SW480 (cell line): Measurements from ENCODE around the gene EPHA4.

ENCODE experiments used
- DNase-seq: peaks from one replicate; pipeline ENCODE4 v3.0.0-alpha.2; 2016; ENCODE audit warnings: low spot score

Gene EPHA4

GRCh38 chr2:221571551-221572218, 419 bp downstream of the EPHA4 start:
- peak; percentile 14 for DNase-seq

DNA sequence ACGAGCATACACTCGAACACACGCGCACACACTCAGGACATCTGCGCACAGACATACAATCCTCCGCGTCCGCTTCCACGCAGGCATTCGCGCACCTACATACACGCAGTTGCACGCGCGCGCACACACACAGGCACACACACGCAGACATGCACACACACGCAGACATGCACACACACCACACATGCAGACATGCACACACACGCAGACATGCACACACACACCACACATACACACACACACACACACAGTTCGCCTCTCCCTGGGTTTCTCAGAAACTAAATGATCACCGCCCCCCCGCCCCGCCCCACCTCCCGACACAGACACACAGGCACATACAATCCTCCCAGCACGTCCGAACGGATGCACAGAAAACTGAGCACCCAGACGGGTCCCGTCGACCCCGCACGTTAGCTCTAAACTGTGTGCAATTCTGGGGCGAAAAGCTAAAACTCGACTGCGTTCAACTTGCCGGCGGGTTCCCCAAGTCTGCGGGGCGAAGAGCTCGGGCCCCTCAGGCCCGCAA, 1.0 kb downstream of the EPHA4 start:
- DNase-seq = peak; percentile 14

DNA sequence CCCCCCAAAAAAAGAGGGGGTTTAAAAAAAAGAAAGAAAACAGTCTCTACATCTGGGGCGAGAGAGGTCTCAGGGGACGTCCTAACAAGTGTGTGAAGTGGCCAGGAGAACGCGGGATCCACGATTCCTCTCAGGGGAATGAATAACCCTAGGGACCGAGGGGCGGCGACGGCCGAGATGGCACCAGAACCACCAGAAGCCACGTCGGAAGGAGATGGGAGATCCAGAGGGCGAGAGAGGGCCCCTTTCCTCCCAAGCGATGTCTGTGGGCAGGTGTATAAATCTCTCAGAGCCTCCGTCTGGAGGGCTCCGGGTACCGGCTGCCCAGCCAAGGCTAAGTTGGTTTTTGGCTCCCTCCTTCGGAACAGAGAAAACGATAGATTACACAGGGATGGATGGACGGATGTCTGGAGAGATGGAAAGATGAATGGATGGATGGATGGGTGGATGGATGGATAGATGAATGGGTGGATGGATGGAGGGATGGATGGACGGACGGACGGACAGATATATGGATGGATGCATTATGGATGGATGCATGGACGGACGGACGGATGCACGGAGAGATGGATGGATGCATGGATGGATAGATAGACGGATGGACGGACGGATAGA, 1.7 kb downstream of the EPHA4 start:
- DNase-seq = no peak

- DNase-seq = no peak
Observed at GRCh38 chr2:221569871-221570270, 2.2 kb downstream of the EPHA4 start.

GRCh38 chr2:221569425-221569845, 2.7 kb downstream of the EPHA4 start:
- DNase-seq = no peak

DNA sequence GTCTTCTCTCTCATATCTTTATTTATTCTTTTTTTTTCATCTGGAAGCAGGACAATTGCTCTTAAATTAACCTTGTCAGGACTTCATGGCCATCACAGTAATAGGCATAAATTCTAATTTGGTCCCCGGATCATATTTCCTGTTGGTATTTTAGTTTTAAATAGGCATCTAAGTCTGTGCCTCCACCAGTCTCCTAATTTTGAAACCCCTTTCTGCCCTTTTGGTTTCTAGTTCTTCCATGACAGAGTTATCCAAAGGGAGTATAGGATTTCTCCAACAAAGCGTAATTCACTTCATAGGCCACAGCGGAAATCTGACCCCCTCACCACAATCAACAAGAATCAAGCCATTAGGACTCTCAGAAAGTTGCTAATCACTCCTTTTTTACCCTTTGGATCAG, 3.8 kb downstream of the EPHA4 start:
- no peak for DNase-seq

DNA sequence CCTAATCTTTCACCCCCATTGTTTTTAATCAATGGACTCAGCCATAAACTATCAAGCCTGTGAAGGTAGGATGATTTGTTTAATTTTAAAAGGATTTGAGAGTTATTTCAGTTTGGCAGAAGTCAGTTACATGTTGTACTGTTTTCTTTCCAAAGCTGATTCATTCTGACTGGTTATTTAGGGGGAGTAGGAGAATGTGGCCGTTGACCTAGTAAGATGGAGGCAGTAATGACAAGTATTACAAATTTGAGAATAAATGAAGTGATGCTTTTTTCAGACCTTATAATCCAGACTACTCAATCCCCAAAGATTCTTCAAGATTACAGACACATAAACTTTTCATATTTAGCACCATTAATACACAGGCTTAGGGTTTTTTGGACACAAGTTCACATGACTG, 4.3 kb downstream of the EPHA4 start:
- no peak for DNase-seq

GRCh38 chr2:221567231-221567760, 4.8 kb downstream of the EPHA4 start:
- no peak for DNase-seq

- no peak for DNase-seq
Observed at GRCh38 chr2:221563270-221563985, 8.7 kb downstream of the EPHA4 start.

DNA sequence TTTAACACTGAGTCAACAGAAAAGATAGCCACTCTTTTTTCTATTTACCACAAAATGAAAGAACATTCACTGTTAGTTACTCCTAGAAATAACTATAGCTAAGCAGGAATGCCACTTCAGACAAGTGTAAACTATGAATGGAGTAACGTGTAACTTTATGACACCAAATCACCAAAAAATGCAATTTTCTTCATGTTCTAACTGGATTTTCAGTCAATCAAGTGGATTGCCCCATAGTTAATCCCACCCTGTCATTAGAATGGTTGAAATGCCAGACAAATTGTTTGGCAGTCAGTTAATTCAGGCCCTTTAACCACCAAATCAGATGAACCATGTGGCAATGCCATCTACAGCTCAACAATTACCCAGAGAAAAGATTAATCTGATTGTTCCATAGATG, 9.9 kb downstream of the EPHA4 start:
- no peak for DNase-seq

DNA sequence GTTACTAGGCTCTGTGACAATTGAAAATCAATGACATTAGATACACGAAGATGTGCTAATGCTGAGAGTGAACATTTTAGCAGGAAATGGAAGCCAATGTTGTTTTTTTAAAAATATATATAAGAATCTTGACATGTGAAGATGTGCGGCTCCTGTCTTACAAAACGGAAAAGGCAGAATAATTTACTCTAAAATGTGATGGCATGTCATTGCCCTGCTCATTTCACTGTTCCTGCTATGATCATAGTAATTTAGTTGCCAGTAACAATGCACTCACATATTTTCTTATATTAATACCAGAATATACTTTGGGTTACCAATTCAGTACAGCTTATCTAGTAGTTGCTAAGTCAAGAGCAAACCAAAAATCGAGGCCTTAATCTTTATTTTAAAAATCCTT, 10.3 kb downstream of the EPHA4 start:
- no peak for DNase-seq

DNA sequence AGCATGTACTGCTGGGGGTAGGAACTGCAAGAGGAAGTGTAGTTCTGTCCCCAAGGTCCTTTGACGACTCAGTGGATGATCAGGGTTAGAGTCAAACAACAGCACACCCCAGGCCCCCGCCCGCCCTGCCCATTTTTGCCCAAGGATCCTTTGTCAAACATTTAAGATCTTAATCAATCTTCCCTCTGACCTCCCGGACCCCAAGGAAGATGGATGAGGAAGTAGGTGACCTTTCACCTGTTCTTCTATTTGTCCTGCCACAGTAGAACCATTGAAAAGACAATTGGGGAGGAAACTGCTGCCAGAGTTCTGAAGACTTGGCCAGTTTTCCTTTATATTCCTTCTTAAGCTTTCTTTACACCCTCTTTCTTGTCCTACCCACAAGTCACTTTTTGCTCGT, 12.1 kb downstream of the EPHA4 start:
- DNase-seq = no peak

- DNase-seq = no peak
Observed at GRCh38 chr2:221558107-221558506, 14.0 kb downstream of the EPHA4 start.

DNA sequence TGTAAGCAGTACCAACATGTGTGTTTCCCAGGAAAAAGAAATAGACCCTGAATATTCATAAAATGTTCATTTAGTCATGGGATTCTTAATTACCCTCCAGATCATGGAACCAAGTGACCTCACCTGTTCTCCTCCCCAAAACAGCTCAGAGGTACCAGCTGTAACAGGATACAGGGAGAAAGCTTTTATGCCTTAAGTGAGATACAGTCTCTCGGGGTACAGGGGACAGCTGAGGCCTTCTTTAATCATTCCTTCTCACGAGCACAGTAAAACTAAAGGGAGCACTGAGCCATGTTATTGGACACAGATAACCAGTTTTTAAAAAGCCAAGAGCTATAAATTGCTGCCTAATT, 16.6 kb downstream of the EPHA4 start:
- DNase-seq = no peak

GRCh38 chr2:221554769-221555493, 17.2 kb downstream of the EPHA4 start:
- no peak for DNase-seq

GRCh38 chr2:221553333-221553732, 18.8 kb downstream of the EPHA4 start:
- no peak for DNase-seq

GRCh38 chr2:221552291-221552690, 19.8 kb downstream of the EPHA4 start:
- DNase-seq = no peak

GRCh38 chr2:221551864-221552263, 20.2 kb downstream of the EPHA4 start:
- DNase-seq = no peak

- no peak for DNase-seq
Observed at GRCh38 chr2:221549143-221549542, 23.0 kb downstream of the EPHA4 start.

- DNase-seq = peak; percentile 85
Observed at GRCh38 chr2:221546505-221547225, 25.4 kb downstream of the EPHA4 start.

DNA sequence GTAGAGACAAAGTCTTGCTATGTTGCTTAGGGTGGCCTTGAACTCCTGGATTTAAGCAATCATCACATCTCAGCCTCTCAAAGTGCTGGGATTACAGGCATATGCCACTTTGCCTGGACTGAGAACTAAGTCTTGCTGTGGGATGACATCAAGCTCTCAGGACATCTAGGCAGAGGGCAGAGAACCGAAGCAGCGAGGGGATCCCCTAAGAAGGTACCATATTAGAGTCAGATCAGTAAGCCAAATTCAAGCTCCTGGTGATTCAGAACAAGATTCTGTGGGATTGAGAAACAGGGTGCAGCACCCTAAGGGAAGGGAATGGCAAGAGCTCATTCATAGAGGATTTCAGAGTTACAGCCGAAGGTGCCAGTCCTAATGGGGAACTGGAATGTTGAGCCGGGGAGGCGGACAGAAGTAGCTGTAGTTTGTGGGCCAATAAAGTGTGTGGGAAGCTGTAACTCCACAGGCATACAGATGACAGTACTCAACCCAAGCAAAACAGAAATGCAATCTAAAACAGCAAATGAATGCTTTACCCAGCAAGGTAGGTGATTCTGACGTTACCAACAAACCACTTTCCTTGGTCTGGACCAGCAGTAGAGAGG, 30.9 kb downstream of the EPHA4 start:
- no peak for DNase-seq
